Neutrophil (primary cell): ENCODE results near the gene NR2F2.
"Not testable (repeated sequence)": the region's sequence is repeated elsewhere in the genome, so short reads cannot be mapped to it uniquely, and the experiment has no call there.

Experiments used
- H3K27ac ChIP-seq: fragments of 200-600 bp; sonication (generic); 2 replicates; pipeline ENCODE4 v1.5.1; 2016; ENCODE audit warnings: mild to moderate bottlenecking, moderate library complexity
- H3K27me3 ChIP-seq: fragments of 200-600 bp; sonication (generic); 2 replicates; pipeline ENCODE4 v1.6.0; 2016; ENCODE audit warnings: mild to moderate bottlenecking
- H3K36me3 ChIP-seq: fragments of 200-600 bp; sonication (generic); 2 replicates; pipeline ENCODE4 v1.5.1; 2017
- H3K4me1 ChIP-seq, 2 experiments: fragments of 200-600 bp in 1 of 2; sonication (generic) in 1 of 2; 1 replicate in 1 of 2; 2 replicates in 1 of 2; pipeline versions ENCODE4 v1.5.1 to v1.6.1; 2013 to 2016; ENCODE audit warnings: low read depth in 1 of 2, low read length in 1 of 2, mild to moderate bottlenecking in 1 of 2, moderate library complexity in 1 of 2; ENCODE audit not compliant: control insufficient read depth in 1 of 2, insufficient read depth in 1 of 2
- H3K4me3 ChIP-seq, 2 experiments: fragments of 200-600 bp in 1 of 2; sonication (generic) in 1 of 2; 1 replicate in 1 of 2; 2 replicates in 1 of 2; pipeline ENCODE4 v1.5.1; 2013 to 2016; ENCODE audit warnings: low read depth in 1 of 2, low read length in 1 of 2, mild to moderate bottlenecking in 1 of 2, moderate library complexity in 1 of 2
- H3K9me3 ChIP-seq: fragments of 200-600 bp; sonication (generic); 2 replicates; pipeline ENCODE4 v1.5.1; 2016
- TF ChIP-seq, protein P1 (sequence below): fragments of 200-600 bp; sonication (generic); IDR thresholded peaks from 2 replicates; pipeline ENCODE4 v1.5.1; 2016; ENCODE audit warnings: antibody characterized with exemption

The NR2F2 gene

DNA sequence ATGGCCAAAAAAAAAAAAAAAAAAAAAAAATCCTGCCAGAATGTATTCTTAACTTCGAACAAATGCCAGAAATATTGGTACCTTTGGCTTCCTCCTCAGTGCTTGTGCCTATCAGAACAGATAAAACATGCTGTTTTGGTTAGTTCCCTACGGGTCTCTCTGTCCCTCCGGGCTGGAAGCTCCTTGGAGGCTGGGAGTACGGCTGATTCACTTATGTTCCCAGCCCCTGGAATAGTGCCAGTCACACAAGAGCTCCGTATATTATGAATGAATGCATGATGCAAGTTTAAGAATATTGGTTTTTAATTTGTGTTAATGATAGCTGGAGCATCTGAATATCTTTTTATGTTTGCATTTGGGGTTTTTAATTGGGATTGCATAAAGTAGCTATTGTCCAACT is 44.0 kb downstream of the NR2F2 start:
- TF ChIP-seq, protein P1, sequence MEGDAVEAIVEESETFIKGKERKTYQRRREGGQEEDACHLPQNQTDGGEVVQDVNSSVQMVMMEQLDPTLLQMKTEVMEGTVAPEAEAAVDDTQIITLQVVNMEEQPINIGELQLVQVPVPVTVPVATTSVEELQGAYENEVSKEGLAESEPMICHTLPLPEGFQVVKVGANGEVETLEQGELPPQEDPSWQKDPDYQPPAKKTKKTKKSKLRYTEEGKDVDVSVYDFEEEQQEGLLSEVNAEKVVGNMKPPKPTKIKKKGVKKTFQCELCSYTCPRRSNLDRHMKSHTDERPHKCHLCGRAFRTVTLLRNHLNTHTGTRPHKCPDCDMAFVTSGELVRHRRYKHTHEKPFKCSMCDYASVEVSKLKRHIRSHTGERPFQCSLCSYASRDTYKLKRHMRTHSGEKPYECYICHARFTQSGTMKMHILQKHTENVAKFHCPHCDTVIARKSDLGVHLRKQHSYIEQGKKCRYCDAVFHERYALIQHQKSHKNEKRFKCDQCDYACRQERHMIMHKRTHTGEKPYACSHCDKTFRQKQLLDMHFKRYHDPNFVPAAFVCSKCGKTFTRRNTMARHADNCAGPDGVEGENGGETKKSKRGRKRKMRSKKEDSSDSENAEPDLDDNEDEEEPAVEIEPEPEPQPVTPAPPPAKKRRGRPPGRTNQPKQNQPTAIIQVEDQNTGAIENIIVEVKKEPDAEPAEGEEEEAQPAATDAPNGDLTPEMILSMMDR = no peak
- H3K27me3 ChIP-seq = peaks cover 51% of the 10 kb centered on the region
- H3K4me3 ChIP-seq = no peak overlapping the region
- H3K36me3 ChIP-seq = no peaks in the 10 kb centered on the region
- no peak overlapping the region for H3K27ac ChIP-seq
- no peaks in the 10 kb centered on the region for H3K9me3 ChIP-seq
- H3K4me1 ChIP-seq = no peaks in the 10 kb centered on the region

DNA sequence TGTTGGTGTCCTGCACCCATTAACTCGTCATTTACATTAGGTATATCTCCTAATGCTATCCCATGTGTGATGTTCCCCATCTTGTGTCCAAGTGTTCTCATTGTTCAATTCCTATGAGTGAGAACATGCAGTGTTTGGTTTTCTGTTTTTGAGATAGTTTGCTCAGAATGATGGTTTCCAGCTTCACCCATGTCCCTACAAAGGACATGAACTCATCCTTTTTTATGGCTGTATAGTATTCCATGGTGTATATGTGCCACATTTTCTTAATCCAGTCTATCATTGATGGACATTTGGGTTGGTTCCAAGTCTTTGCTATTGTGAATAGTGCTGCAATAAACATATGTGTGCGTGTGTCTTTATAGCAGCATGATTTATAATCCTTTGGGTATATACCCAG is 49.1 kb downstream of the NR2F2 start:
- H3K4me1 ChIP-seq, H3K4me3 ChIP-seq, H3K27me3 ChIP-seq, H3K9me3 ChIP-seq, H3K36me3 ChIP-seq, H3K27ac ChIP-seq: not testable (repeated sequence)

DNA sequence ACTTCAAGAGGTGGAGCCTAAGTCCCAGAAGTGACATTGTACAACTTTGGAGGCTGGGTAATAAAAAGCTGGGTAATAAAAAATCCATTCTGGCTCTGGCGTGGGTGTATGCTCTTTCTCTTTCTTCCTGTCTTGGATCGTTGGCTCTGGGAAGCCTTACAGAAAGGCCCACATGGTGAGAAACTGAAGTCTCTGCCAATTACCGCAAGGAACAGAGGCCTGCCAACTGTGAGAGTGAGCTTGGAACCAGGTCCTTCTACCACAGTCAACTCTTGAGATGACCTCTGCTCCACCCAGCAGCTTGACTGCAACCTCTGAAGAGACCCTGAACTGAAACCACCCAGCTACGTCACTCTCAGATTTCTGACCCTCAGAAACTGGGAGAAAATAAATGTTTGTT is 51.0 kb downstream of the NR2F2 start:
- Histone ChIP-seq H3K27me3 (peaks cover 6% of the 10 kb centered on the region), H3K9me3 (no peaks in the 10 kb centered on the region), H3K27ac (no peak overlapping the region), H3K36me3 (no peaks in the 10 kb centered on the region), H3K4me1 (no peaks in the 10 kb centered on the region), H3K4me3 (no peak overlapping the region)
- TF ChIP-seq, protein P1 = no peak

DNA sequence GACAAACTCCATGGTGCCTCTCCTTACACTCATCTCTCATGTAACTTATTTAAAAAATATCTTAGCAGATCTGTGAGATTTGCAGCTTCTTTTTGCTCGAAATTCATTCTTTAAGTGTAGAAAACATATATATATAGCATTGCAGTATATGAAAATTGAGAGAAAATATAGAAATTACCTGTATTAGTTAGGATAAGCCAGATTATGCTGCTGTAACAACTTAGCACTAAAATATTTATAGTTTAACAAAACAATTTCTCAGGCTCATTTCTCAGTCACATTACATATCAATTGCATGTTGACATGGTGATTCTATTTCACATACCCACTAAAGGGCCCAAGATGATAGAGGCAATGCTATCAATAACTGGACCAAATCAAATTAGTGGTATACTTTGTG is 54.7 kb downstream of the NR2F2 start:
- Histone ChIP-seq H3K27me3 (no peaks in the 10 kb centered on the region), H3K9me3 (no peaks in the 10 kb centered on the region), H3K27ac (no peak overlapping the region), H3K36me3 (no peaks in the 10 kb centered on the region), H3K4me1 (no peaks in the 10 kb centered on the region), H3K4me3 (no peak overlapping the region)
- TF ChIP-seq, protein P1 = no peak

DNA sequence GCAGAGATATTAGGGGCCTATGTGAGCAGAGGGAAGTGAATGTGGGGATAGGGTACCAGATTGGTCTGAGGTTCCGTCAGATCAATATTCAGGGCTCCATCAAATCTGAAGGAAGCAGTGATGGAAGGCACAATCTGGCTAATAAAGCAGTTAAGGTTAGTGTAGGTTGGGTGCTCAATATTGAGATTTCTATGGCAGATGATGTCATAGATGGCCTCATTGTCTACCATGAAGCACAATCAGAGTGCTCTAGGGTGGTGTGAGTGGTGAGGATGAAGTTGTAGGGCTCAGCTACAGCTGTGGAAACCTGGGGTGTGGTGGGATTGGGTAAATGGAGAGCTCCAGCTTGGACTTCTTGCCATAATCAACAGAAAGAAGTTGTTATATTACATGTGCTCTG is 58.2 kb downstream of the NR2F2 start:
- Histone ChIP-seq H3K9me3 (no peaks in the 10 kb centered on the region), H3K4me1 (no peaks in the 10 kb centered on the region), H3K27ac (no peak overlapping the region), H3K36me3 (no peaks in the 10 kb centered on the region), H3K27me3 (peaks cover 32% of the 10 kb centered on the region), H3K4me3 (no peak overlapping the region)
- TF ChIP-seq, protein P1 = no peak
